ENCODE data around the gene ANO9.
"Not testable (repeated sequence)": the region's sequence is repeated elsewhere in the genome, so short reads cannot be mapped to it uniquely, and the experiment has no call there.

The ANO9 gene

GRCh38 chr11:450809-451451 lies 9.1 kb upstream of the ANO9 start:
- peak; percentile 91 for DNase-seq

GRCh38 chr11:449889-450808 lies 8.3 kb upstream of the ANO9 start, which contains the start of gene PTDSS2:
Gene PTDSS2 (plus strand): TSS chr11:450279. CDS start chr11:450456, 177 bp downstream.
- peak; percentile 98 for DNase-seq

- DNase-seq: peak; percentile 98
Measured at GRCh38 chr11:447923-448731, 6.3 kb upstream of the ANO9 start.

- DNase-seq: no peak
Measured at GRCh38 chr11:446891-447290, 5.1 kb upstream of the ANO9 start.

GRCh38 chr11:445765-446588 lies 4.2 kb upstream of the ANO9 start:
- no peak for DNase-seq

GRCh38 chr11:444396-445144 lies 2.8 kb upstream of the ANO9 start:
- DNase-seq: no peak

GRCh38 chr11:443542-444199 lies 1.9 kb upstream of the ANO9 start:
- DNase-seq: no peak

GRCh38 chr11:442611-443081 lies 835 bp upstream of the ANO9 start:
- DNase-seq: no peak

- DNase-seq: no peak
Measured at GRCh38 chr11:441043-441417, 781 bp downstream of the ANO9 start.

- DNase-seq: no peak
Measured at GRCh38 chr11:440065-441042, 1.5 kb downstream of the ANO9 start.

- DNase-seq: no peak
Measured at GRCh38 chr11:439315-440064, 2.3 kb downstream of the ANO9 start.

GRCh38 chr11:438101-438844 lies 3.5 kb downstream of the ANO9 start:
- no peak for DNase-seq

GRCh38 chr11:437228-437870 lies 4.5 kb downstream of the ANO9 start:
- no peak for DNase-seq

- DNase-seq: not testable (repeated sequence)
Measured at GRCh38 chr11:434999-435740, 6.6 kb downstream of the ANO9 start.

- no peak for DNase-seq
Measured at GRCh38 chr11:434496-434895, 7.3 kb downstream of the ANO9 start.

- no peak for DNase-seq
Measured at GRCh38 chr11:433641-434040, 8.2 kb downstream of the ANO9 start.

- no peak for DNase-seq
Measured at GRCh38 chr11:433111-433510, 8.7 kb downstream of the ANO9 start.
